ENCODE measurements around the gene CENPT. TPM values are rescaled to one million over a fixed set of nuclear protein-coding genes. Genes with fewer than 3 reads are reported as not detected.

The CENPT gene
- total and polyA plus RNA-seq, 10 of the 15 experiments (the other 5 are each of a cell fraction or from before 2014, with no cell fraction given), result 1.1 to 45.7 (median 24.5) TPM

DNA sequence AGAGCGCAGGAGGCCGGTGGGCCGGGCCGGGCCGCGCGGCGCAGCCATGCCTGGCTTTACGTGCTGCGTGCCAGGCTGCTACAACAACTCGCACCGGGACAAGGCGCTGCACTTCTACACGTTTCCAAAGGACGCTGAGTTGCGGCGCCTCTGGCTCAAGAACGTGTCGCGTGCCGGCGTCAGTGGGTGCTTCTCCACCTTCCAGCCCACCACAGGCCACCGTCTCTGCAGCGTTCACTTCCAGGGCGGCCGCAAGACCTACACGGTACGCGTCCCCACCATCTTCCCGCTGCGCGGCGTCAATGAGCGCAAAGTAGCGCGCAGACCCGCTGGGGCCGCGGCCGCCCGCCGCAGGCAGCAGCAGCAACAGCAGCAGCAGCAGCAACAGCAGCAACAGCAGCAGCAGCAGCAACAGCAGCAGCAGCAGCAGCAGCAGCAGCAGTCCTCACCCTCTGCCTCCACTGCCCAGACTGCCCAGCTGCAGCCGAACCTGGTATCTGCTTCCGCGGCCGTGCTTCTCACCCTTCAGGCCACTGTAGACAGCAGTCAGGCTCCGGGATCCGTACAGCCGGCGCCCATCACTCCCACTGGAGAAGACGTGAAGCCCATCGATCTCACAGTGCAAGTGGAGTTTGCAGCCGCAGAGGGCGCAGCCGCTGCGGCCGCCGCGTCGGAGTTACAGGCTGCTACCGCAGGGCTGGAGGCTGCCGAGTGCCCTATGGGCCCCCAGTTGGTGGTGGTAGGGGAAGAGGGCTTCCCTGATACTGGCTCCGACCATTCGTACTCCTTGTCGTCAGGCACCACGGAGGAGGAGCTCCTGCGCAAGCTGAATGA is 4.8 kb downstream of the CENPT start (continued):
- TF ChIP-seq, protein P1, sequence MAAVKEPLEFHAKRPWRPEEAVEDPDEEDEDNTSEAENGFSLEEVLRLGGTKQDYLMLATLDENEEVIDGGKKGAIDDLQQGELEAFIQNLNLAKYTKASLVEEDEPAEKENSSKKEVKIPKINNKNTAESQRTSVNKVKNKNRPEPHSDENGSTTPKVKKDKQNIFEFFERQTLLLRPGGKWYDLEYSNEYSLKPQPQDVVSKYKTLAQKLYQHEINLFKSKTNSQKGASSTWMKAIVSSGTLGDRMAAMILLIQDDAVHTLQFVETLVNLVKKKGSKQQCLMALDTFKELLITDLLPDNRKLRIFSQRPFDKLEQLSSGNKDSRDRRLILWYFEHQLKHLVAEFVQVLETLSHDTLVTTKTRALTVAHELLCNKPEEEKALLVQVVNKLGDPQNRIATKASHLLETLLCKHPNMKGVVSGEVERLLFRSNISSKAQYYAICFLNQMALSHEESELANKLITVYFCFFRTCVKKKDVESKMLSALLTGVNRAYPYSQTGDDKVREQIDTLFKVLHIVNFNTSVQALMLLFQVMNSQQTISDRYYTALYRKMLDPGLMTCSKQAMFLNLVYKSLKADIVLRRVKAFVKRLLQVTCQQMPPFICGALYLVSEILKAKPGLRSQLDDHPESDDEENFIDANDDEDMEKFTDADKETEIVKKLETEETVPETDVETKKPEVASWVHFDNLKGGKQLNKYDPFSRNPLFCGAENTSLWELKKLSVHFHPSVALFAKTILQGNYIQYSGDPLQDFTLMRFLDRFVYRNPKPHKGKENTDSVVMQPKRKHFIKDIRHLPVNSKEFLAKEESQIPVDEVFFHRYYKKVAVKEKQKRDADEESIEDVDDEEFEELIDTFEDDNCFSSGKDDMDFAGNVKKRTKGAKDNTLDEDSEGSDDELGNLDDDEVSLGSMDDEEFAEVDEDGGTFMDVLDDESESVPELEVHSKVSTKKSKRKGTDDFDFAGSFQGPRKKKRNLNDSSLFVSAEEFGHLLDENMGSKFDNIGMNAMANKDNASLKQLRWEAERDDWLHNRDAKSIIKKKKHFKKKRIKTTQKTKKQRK (IDR thresholded peaks at IDR 0.05; ENCODE audit: low read depth, low read length), result no peak
- no peak for TF ChIP-seq MEF2A (IDR thresholded peaks at IDR 0.05; ENCODE audit: insufficient read depth, low read depth, low read length)
- no peak for TF ChIP-seq BRCA1 (IDR thresholded peaks at IDR 0.05; ENCODE audit: low read depth, low read length)
- TF ChIP-seq NFIC (IDR thresholded peaks at IDR 0.05; ENCODE audit: low read depth, low read length), result no peak
- TF ChIP-seq SUZ12 (IDR thresholded peaks at IDR 0.05; ENCODE audit: unreplicated experiment), result no peak
- peak; percentile 42 to 91; a peak in 2 of 4 replicates for TF ChIP-seq BHLHE40 (IDR thresholded peaks at IDR 0.05; ENCODE audit: borderline replicate concordance in 1 of 2, low read depth in 2 of 2, low read length in 1 of 2)
- TF ChIP-seq, protein P2, sequence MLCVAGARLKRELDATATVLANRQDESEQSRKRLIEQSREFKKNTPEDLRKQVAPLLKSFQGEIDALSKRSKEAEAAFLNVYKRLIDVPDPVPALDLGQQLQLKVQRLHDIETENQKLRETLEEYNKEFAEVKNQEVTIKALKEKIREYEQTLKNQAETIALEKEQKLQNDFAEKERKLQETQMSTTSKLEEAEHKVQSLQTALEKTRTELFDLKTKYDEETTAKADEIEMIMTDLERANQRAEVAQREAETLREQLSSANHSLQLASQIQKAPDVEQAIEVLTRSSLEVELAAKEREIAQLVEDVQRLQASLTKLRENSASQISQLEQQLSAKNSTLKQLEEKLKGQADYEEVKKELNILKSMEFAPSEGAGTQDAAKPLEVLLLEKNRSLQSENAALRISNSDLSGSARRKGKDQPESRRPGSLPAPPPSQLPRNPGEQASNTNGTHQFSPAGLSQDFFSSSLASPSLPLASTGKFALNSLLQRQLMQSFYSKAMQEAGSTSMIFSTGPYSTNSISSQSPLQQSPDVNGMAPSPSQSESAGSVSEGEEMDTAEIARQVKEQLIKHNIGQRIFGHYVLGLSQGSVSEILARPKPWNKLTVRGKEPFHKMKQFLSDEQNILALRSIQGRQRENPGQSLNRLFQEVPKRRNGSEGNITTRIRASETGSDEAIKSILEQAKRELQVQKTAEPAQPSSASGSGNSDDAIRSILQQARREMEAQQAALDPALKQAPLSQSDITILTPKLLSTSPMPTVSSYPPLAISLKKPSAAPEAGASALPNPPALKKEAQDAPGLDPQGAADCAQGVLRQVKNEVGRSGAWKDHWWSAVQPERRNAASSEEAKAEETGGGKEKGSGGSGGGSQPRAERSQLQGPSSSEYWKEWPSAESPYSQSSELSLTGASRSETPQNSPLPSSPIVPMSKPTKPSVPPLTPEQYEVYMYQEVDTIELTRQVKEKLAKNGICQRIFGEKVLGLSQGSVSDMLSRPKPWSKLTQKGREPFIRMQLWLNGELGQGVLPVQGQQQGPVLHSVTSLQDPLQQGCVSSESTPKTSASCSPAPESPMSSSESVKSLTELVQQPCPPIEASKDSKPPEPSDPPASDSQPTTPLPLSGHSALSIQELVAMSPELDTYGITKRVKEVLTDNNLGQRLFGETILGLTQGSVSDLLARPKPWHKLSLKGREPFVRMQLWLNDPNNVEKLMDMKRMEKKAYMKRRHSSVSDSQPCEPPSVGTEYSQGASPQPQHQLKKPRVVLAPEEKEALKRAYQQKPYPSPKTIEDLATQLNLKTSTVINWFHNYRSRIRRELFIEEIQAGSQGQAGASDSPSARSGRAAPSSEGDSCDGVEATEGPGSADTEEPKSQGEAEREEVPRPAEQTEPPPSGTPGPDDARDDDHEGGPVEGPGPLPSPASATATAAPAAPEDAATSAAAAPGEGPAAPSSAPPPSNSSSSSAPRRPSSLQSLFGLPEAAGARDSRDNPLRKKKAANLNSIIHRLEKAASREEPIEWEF (IDR thresholded peaks at IDR 0.05; ENCODE audit: insufficient replicate concordance, low read depth, low read length), result no peak
- no peak for TF ChIP-seq JUND (IDR thresholded peaks at IDR 0.05; ENCODE audit: low read depth, low read length)
- peak; percentile 12; the same call in 1 of the 2 replicates for TF ChIP-seq DPF2 (IDR thresholded peaks at IDR 0.05)
- 0 out of 2 replicates have a peak, but pooled peaks have one; percentile 41 for TF ChIP-seq NBN (IDR thresholded peaks at IDR 0.05)
- TF ChIP-seq SUPT20H (IDR thresholded peaks at IDR 0.05; ENCODE audit: borderline replicate concordance, control insufficient read depth, low read depth, low read length), result no peak
- no peak for TF ChIP-seq FOS (IDR thresholded peaks at IDR 0.05; ENCODE audit: borderline replicate concordance, extremely low read depth, insufficient read length)
- no peak for TF ChIP-seq ATF7 (IDR thresholded peaks at IDR 0.05; ENCODE audit: low read depth)
- TF ChIP-seq POLR2AphosphoS2 (IDR thresholded peaks at IDR 0.05; ENCODE audit: low read depth, low read length), result no peak
- TF ChIP-seq USF2 (IDR thresholded peaks at IDR 0.05; ENCODE audit: borderline replicate concordance, low read depth, low read length), result no peak
- peak; percentile 10; the same call in 1 of the 2 replicates for TF ChIP-seq EED (IDR thresholded peaks at IDR 0.05; ENCODE audit: low read depth)
- no peak for TF ChIP-seq TCF3 (IDR thresholded peaks at IDR 0.05; ENCODE audit: borderline replicate concordance, insufficient read depth, low read depth, low read length)
- peak; percentile 64 for TF ChIP-seq NR2C1 (IDR thresholded peaks at IDR 0.05)
- 0 out of 2 replicates have a peak, but pooled peaks have one; percentile 2 for TF ChIP-seq NR2F1 (conservative IDR thresholded peaks at IDR 0.05)
- TF ChIP-seq BMI1 (IDR thresholded peaks at IDR 0.05; ENCODE audit: borderline replicate concordance), result no peak
- TF ChIP-seq PML (IDR thresholded peaks at IDR 0.05; ENCODE audit: low read length), result no peak

Data from GM12878 (cell line).